Caco-2 (cell line): ENCODE measurements around the gene BCL2L12. TPM values are rescaled to one million over a fixed set of nuclear protein-coding genes. Genes with fewer than 3 reads are reported as not detected.
A peak's percentile ranks its signal among the peaks of the same experiment; 100 is the strongest.

Source experiments
- BruUV-seq: library from RNA; stranded (reverse); fragments of 400-500 nt; replicated peaks from 2 replicates; lab custom pipeline; 2021; lab: Mats Ljungman, UMichigan
- CTCF ChIA-PET: fragments of 300-600 bp; sonication (Branson Sonifier 250); formaldehyde crosslinking; loops from one replicate; lab custom pipeline; 2022; ENCODE audit warnings: antibody characterized with exemption; lab: Charles Lee
- POLR2A ChIA-PET: fragments of 300-600 bp; sonication (Branson Sonifier 250); formaldehyde crosslinking; loops from one replicate; lab custom pipeline; 2022; ENCODE audit warnings: antibody characterized with exemption; lab: Charles Lee
- DNase-seq, 2 experiments: peaks; one replicate each; pipeline versions ENCODE4 v3.0.0 to v3.0.0-alpha.2; 2020 to 2022
- H3K27me3 ChIP-seq: replicated peaks from 2 replicates; pipeline ENCODE4 v1.6.0; 2011; ENCODE audit warnings: low read length; ENCODE audit not compliant: control insufficient read depth, insufficient read depth
- H3K36me3 ChIP-seq: 2 replicates; pipeline ENCODE4 v1.5.1; 2011; ENCODE audit warnings: low read length; ENCODE audit not compliant: control insufficient read depth, insufficient read depth
- H3K4me1 ChIP-seq: fragments of 250-450 bp; sonication (Bioruptor Pico); 2 replicates; pipeline ENCODE4 v1.5.1; 2020; ENCODE audit warnings: mild to moderate bottlenecking
- H3K4me3 ChIP-seq: 2 replicates; pipeline ENCODE4 v1.5.1; 2011; ENCODE audit warnings: low read depth, mild to moderate bottlenecking, control low read depth, low read length
- H3K9me3 ChIP-seq: fragments of 250-450 bp; sonication (Bioruptor Pico); 2 replicates; pipeline ENCODE4 v1.5.1; 2020; ENCODE audit warnings: mild to moderate bottlenecking, moderate library complexity
- H3K27ac Mint-ChIP-seq: one replicate; pipeline ENCODE4 v1.8.0; 2022; ENCODE audit warnings: mixed read lengths; ENCODE audit not compliant: unreplicated experiment
- H3K27me3 Mint-ChIP-seq: one replicate; pipeline ENCODE4 v1.8.0; 2022; ENCODE audit warnings: mixed read lengths; ENCODE audit not compliant: insufficient read depth, unreplicated experiment
- H3K36me3 Mint-ChIP-seq: one replicate; pipeline ENCODE4 v1.8.0; 2022; ENCODE audit warnings: mild to moderate bottlenecking, mixed read lengths; ENCODE audit not compliant: insufficient read depth, unreplicated experiment
- H3K4me1 Mint-ChIP-seq: one replicate; pipeline ENCODE4 v1.8.0; 2022; ENCODE audit warnings: low read depth, mixed read lengths; ENCODE audit not compliant: unreplicated experiment
- H3K4me3 Mint-ChIP-seq: one replicate; pipeline ENCODE4 v1.8.0; 2022; ENCODE audit warnings: mild to moderate bottlenecking, moderate library complexity, mixed read lengths; ENCODE audit not compliant: unreplicated experiment
- H3K9me3 Mint-ChIP-seq: one replicate; pipeline ENCODE4 v1.8.0; 2022; ENCODE audit warnings: mixed read lengths; ENCODE audit not compliant: unreplicated experiment
- CTCF ChIP-seq, 2 experiments: fragments of 200-600 bp in 1 of 2; IDR thresholded peaks; 1 replicate in 1 of 2; 2 replicates in 1 of 2; pipeline versions ENCODE4 v1.5.1 to v1.8.0; 2011 to 2022; ENCODE audit warnings: antibody characterized with exemption in 1 of 2, control low read depth in 1 of 2, inconsistent platforms in 1 of 2, low read depth in 1 of 2, low read length in 1 of 2, mild to moderate bottlenecking in 1 of 2, moderate library complexity in 1 of 2; ENCODE audit not compliant: insufficient read depth in 1 of 2, severe bottlenecking in 1 of 2, unreplicated experiment in 1 of 2
- intact Hi-C: fragments of 100-400 bp; cut with micrococcal nuclease; formaldehyde crosslinking; loops from one replicate; pipeline ENCODE4 v1.10.0; 2022; ENCODE audit not compliant: unreplicated experiment
- total RNA-seq: library from RNA; stranded (reverse); gene quantifications from 2 replicates; pipeline ENCODE4 v1.2.3, GENCODE V29; 2022

The BCL2L12 gene
- total RNA-seq, 1 experiment from 2014 or later = 111 TPM

GRCh38 chr19:49653466-49653806, 12.3 kb upstream of the BCL2L12 start:
- no peak for DNase-seq
- Histone ChIP-seq H3K27me3 (no peaks in the 10 kb centered on the region), H3K9me3 (no peaks in the 10 kb centered on the region), H3K4me3 (no peak overlapping the region), H3K36me3 (peaks cover 8% of the 10 kb centered on the region; the same call in 1 of the 2 replicates), H3K4me1 (no peaks in the 10 kb centered on the region)
- Mint-ChIP-seq H3K27ac (no peak overlapping the region), H3K27me3 (no peaks in the 10 kb centered on the region), H3K9me3 (no peaks in the 10 kb centered on the region), H3K36me3 (peaks cover 83% of the 10 kb centered on the region), H3K4me1 (no peaks in the 10 kb centered on the region), H3K4me3 (no peak overlapping the region)
- intact Hi-C loops = no loop called here
- POLR2A ChIA-PET = interaction anchor here (1.1 kb wide), 1 partner anchor 11 kb away, joined by 4 read pairs; the partner anchor contains the start of gene SCAF1
- TF ChIP-seq CTCF (IDR thresholded peaks at IDR 0.05; ENCODE audit: insufficient read depth in 1 of 2, low read depth in 1 of 2, low read length in 1 of 2, severe bottlenecking in 1 of 2, unreplicated experiment in 1 of 2) = no peak
- CTCF ChIA-PET = no interaction called here
- BruUV-seq = no TSS peak

GRCh38 chr19:49654581-49654980, 11.2 kb upstream of the BCL2L12 start:
- POLR2A ChIA-PET = interaction anchor here (1.1 kb wide), 1 partner anchor 13 kb away, joined by 4 read pairs; the partner anchor contains the start of gene SCAF1

More at GRCh38 chr19:49654581-49654980, 11.2 kb upstream of the BCL2L12 start:
- H3K27me3 Mint-ChIP-seq = no peaks in the 10 kb centered on the region
- peak overlapping the region; percentile 45 for H3K27ac Mint-ChIP-seq
- H3K36me3 Mint-ChIP-seq = peaks cover 83% of the 10 kb centered on the region
- H3K4me3 ChIP-seq = no peak overlapping the region
- no peak for DNase-seq
- no peak for TF ChIP-seq CTCF (IDR thresholded peaks at IDR 0.05; ENCODE audit: insufficient read depth in 1 of 2, low read depth in 1 of 2, low read length in 1 of 2, severe bottlenecking in 1 of 2, unreplicated experiment in 1 of 2)
- no TSS peak for BruUV-seq
- CTCF ChIA-PET = interaction anchor here (1.8 kb wide), 1 partner anchor 10 kb away, joined by 6 read pairs; no protein-coding TSS in a partner anchor
- H3K4me1 Mint-ChIP-seq = no peaks in the 10 kb centered on the region
- no peaks in the 10 kb centered on the region for H3K27me3 ChIP-seq
- H3K4me3 Mint-ChIP-seq = no peak overlapping the region
- intact Hi-C loops = no loop called here
- no peaks in the 10 kb centered on the region for H3K4me1 ChIP-seq
- no peaks in the 10 kb centered on the region for H3K9me3 Mint-ChIP-seq
- peaks cover 17% of the 10 kb centered on the region for H3K36me3 ChIP-seq
- H3K9me3 ChIP-seq = no peaks in the 10 kb centered on the region
